ENCODE measurements around the gene SLC25A52. TPM values are rescaled to one million over a fixed set of nuclear protein-coding genes. Genes with fewer than 3 reads are reported as not detected.
A peak's percentile ranks its signal among the peaks of the same experiment; 100 is the strongest.

Gene SLC25A52
- total and polyA plus RNA-seq, 9 of the 15 experiments (the other 6 are each of a cell fraction or from before 2014, with no cell fraction given) = not detected

- TF ChIP-seq MGA (IDR thresholded peaks at IDR 0.05) (peak; percentile 17), E2F6 (IDR thresholded peaks at IDR 0.05; ENCODE audit: borderline replicate concordance in 1 of 2, extremely low read depth in 1 of 2, insufficient read depth in 1 of 2, insufficient read length in 1 of 2, low read depth in 1 of 2, low read length in 1 of 2, poor library complexity in 1 of 2, severe bottlenecking in 1 of 2) (peak in 1 of 2 experiments; percentile 49), ELF1 (tag; IDR thresholded peaks at IDR 0.05) (no peak), ZNF76 (CRISPR knock-in tag; IDR thresholded peaks at IDR 0.05; ENCODE audit: borderline replicate concordance) (no peak), CCNT2 (IDR thresholded peaks at IDR 0.05; ENCODE audit: borderline replicate concordance, extremely low read depth, insufficient read length, low read depth, low read length) (no peak), ZC3H8 (IDR thresholded peaks at IDR 0.05) (no peak), MBD2 (IDR thresholded peaks at IDR 0.05; ENCODE audit: borderline replicate concordance, low read depth) (no peak), HEY1 (CRISPR knock-in tag; IDR thresholded peaks at IDR 0.05; ENCODE audit: borderline replicate concordance) (no peak), MEF2A (IDR thresholded peaks at IDR 0.05; ENCODE audit: control insufficient read depth, low read depth, low read length) (no peak), DPF2 (IDR thresholded peaks at IDR 0.05) (no peak), STAT5A (IDR thresholded peaks at IDR 0.05; ENCODE audit: borderline replicate concordance, low read length) (no peak), EHMT2 (IDR thresholded peaks at IDR 0.05) (no peak)
Observed at GRCh38 chr18:31744321-31745067, 16.2 kb downstream of the SLC25A52 start (continued).

Data from K562 (cell line).